KOPT-K1 (cell line): ENCODE results near the gene COL23A1.

Experiments used
- H3K27ac ChIP-seq: fragments of 200-600 bp; sonication (generic); 2 replicates; pipeline ENCODE4 v1.5.1; 2016; ENCODE audit warnings: antibody characterized with exemption, mild to moderate bottlenecking, low read depth, low read length; ENCODE audit not compliant: poor library complexity, severe bottlenecking
- H3K36me3 ChIP-seq: fragments of 200-600 bp; sonication (generic); 2 replicates; pipeline ENCODE4 v1.5.1; 2017; ENCODE audit warnings: antibody characterized with exemption, mild to moderate bottlenecking, low read length, moderate library complexity; ENCODE audit not compliant: insufficient read depth
- H3K9me3 ChIP-seq: fragments of 200-600 bp; sonication (generic); 2 replicates; pipeline ENCODE4 v1.5.1; 2017; ENCODE audit warnings: antibody characterized with exemption, low read length, mild to moderate bottlenecking; ENCODE audit not compliant: insufficient read depth, poor library complexity, severe bottlenecking

COL23A1 gene

DNA sequence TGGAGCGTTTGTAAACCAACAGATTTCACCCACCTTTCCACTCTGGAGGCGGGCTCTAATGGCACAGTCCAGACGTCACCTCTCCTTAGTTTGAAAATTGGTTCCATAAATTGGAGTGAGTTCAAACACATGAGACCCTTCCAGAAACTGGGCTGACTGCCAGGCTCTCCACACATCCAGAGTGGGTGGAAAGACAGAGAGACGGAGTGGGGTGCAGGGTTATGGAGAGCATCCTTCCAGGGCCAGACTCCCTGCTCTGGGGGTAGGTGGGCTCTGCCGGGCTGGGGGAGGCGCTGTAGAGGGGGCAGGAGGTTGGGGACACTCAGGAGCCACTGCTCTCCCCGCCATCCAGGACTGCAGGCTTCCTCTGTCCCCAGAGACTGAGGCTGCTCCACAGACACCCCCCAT is 252.9 kb downstream of the COL23A1 start:
- Histone ChIP-seq H3K9me3 (no peaks in the 10 kb centered on the region), H3K27ac (no peak overlapping the region), H3K36me3 (no peaks in the 10 kb centered on the region)

DNA sequence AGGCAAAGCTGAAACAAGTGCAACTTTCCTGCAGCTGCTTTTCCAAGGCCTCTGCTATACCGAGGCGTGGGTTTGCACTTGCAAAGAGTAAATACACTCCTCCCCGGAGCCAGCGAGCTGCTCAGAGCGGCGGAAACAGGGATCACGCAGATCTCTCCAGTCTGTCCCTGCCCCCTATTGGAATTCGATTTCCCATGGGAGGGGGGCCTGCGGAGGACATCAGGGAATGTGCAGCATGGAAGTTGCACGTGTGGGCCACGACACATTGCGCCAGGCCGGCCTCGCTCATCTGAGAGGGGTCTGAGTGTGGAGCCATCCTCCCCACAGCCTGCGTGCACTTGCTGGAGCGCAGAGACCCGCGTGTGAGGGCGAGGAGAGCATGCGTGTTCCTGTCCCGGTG is 253.3 kb downstream of the COL23A1 start:
- no peak overlapping the region for H3K27ac ChIP-seq

DNA sequence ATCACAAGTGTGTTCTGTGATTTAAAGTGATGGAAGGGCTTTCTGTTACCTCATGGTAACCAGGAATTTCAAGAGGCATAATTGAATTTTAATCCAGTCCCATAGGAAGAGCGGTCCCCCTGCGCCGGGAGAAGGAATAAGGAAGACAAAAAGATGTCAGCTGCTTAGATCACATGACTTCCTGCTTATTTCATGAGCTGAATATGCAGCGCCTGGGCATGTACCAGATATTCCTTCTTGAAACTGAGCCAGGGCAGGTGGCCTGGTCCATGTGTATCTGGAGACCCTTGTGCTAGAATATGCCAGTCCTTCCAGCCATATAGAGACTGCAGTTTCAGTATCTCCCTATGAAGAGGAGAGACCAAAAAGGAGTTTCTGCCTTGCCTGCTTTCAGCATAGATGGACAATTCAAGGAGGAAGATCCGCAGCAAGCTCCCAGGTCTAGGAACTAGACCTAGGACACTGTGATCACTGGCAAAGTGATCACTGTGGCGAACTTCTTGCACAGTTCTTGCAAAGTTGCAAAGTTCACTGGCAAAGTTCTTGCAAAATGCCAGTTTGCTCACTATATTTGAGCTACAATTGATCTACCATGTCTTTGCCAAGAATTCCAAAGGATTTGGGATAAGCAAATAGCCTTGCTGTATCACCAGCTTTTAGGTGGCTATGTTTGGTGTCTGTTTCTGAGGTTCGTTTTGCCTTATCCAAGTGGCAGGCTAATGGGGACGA is 254.7 kb downstream of the COL23A1 start:
- H3K27ac ChIP-seq = no peak overlapping the region
- no peaks in the 10 kb centered on the region for H3K36me3 ChIP-seq
- no peaks in the 10 kb centered on the region for H3K9me3 ChIP-seq

More for the DNA sequence above, 253.3 kb downstream of the COL23A1 start:
- Histone ChIP-seq H3K9me3 (no peaks in the 10 kb centered on the region), H3K36me3 (no peaks in the 10 kb centered on the region)

DNA sequence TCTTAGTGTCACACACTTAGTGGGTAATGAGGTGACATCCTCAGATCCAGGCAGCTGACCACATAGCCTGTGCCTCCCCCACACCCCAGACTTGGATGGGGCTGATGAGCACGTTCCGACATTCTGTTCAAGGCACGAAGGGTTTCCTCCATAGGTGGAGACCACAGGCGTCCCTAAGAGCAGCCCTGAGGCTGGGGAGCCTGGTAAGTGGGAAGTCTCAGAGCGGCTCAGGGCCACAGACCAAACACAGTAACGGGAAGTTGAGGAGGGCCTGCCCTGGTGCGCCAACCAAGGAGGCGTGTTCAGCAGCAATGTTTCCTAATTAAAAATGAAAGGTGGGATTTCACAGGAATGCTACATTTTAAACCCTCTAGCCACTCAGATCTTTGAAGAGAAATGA is 255.3 kb downstream of the COL23A1 start:
- H3K36me3 ChIP-seq = no peaks in the 10 kb centered on the region
- no peak overlapping the region for H3K27ac ChIP-seq
- H3K9me3 ChIP-seq = no peaks in the 10 kb centered on the region

DNA sequence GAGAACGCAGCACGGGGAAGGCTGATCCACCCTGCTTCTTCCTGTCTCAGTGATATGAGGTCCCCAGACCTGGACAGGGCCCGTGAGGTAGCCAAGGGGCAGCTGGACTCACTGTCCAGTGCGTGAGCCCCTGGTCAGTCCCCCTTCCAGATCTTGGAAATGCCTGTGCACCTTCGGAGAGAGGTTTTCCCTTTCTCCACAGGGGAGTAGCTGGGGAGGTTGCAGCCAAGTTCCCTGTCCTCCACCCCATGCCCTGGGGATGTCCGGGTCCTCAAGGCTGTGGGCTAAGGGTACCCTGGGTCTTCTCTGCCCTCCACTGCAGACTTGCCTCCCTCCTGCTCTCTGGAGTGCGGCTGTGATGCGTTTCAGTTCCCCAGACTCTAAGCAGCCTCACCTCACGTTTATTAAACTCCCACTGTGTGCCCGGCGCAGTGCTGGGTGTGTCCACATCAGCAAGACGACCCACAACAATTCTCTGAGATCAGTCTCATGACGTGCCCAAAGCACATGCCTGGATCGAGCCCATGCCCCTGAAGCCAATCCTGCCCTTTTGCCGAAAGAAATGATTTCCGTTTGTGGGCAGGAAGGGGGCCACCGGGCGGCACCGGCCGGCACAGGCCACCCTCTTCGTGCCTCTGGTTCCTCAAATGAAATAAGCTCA is 256.2 kb downstream of the COL23A1 start:
- no peak overlapping the region for H3K27ac ChIP-seq
- H3K36me3 ChIP-seq = no peaks in the 10 kb centered on the region
- H3K9me3 ChIP-seq = no peaks in the 10 kb centered on the region

DNA sequence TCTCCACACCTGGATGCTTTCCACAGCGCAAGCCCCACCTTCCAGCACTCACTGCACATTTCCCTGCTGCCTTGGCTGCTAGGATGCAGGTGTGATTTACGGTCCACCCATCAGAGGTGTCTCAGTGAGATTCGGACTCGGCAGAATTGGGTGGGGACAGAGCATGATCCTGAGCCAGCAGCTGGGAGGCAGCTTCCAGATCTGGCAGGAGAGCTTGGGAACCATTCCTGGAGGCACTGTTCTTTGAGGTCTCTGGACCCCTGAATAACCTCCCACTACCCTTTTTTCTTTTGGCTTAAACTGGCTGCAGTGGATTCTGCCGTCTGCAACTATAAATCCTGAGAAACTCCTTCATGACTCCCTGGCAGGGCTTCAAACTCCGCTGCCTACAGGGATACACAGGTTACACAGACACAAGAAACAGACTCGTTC is 258.0 kb downstream of the COL23A1 start:
- Histone ChIP-seq H3K27ac (no peak overlapping the region), H3K36me3 (no peaks in the 10 kb centered on the region), H3K9me3 (no peaks in the 10 kb centered on the region)

DNA sequence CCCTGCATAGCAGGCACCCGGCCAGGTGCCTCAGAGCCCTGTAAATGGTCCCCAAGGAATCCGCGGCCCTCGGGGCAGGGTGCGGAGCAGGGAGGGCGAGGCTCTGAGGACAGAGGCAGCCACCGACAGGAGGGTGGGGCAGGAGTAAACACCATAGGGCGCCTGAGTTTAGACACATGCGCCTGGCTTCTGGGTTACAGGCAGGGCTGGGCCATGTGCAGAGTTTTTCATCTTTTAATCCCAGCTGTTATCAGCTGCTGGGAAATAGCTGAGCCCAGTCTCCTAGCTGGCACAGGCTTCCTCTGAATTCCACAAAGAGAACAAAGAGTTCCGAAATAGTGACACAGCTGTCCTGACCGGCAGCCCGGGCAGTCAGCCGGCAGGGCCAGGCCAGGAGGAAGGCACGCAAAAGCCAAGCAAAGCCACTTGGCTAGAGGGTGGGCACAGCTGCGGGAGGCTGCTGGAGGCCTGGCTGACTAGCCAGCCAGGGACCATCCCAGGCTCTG is 258.6 kb downstream of the COL23A1 start:
- Histone ChIP-seq H3K36me3 (no peaks in the 10 kb centered on the region), H3K9me3 (no peaks in the 10 kb centered on the region), H3K27ac (no peak overlapping the region)

DNA sequence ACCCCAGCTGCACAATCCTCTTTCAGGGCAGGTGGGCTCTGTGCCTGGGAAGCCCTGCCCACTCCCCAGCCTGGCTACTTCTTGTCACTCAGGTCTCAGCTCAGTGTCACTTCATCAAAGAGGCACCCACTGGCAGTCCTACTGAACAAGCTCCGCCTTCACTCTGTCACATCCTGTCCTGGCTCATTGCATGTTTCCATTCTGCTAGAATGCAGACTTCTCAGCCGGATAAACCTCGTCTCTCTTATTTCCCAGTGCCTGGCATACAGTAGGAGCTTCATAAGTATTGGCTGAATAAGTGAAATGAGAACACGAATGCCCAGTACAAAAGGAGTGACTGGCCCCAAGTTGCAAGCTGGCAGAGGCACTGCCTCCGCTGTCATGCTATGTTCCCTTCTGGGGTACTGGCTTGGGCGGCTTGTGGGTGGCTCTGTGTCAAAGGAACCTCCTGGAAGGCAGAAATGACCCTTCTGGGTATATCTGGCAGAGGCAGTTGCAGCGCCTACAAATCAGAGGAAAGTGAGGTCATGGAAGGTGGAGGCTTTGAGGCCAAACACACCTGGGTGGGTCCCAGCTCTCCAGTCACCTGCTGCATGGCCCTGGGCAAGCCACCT is 259.3 kb downstream of the COL23A1 start:
- Histone ChIP-seq H3K9me3 (no peaks in the 10 kb centered on the region), H3K36me3 (no peaks in the 10 kb centered on the region), H3K27ac (no peak overlapping the region)

DNA sequence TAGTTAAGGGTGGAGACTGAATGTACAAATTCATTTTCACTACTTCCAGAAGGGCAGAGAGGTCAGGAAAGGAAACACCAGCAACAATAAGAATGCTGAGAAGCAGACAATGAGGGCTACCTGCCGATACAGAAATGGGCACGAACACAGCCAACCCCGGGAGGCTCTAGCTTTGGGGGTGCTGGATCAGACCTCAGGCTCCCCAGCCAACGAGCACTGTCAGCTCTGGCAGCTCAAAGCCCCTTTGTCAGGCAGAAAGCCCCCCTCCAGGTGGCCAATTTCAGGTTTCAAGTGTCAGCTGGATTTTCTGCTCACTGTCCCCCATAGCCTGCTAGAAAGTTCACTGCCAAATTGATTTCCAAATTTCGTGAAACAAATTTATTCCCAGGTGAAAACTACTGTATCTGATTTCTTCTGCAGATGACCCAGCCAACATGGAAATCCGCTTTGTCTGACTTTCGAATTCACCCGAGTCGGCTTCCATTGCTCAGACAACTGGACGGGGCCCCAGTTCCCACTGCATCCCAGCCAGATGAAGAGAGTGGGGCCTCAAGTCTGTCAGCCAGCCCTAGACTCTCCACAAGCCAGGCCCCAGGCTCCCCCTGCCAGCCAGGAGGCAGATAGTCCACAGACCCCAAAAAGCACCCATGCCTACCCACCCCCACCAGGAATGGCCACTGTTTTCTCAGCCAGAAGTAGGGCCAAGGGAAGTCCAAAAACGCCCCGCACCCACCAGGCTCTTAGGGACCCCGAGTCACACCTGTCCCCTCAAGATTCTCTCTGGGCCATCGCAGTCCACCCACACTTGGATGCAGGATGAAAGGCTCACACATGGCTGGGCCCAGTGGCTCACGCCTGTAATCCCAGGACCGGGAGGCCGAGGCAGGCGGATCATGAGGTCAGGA is 261.1 kb downstream of the COL23A1 start:
- H3K9me3 ChIP-seq = no peaks in the 10 kb centered on the region
- H3K36me3 ChIP-seq = no peaks in the 10 kb centered on the region
- no peak overlapping the region for H3K27ac ChIP-seq

DNA sequence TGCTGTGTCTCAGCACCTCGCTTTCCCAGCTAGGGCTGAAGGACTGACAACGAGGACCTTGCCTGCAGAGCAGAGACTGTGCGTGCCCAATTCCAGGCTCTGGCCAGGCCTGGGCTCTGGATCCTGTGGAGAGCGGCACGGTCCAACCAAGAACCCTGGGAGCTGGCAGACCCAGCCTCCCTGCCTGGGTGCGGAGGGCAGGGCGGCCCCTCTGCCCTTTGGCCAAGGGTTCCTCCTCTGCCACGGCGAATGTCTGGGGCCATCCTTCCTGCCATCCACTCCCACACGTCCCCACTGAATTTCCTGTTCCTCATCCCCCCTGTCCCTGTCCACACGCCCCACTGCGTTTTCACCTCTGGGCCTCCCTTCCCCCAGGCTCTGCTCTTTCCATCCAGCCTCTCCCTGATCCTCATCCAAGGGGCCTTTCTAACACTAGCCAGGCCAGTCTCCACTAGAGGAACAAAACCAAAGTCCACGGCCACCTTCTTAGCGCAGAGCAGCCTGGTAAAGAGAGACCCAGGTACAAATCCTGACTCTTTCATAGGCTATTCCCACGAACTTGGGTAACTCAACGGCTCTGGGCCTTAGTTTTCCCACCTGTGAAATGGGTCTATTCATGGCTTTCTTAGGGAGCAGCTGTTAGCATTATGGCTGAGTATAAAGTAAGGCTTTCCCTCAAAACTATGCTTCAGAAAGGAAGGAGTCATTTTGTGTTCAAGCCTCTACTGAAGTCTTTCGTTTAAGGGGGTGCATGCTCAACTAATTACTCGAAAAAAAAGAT is 262.1 kb downstream of the COL23A1 start:
- no peaks in the 10 kb centered on the region for H3K9me3 ChIP-seq
- no peaks in the 10 kb centered on the region for H3K36me3 ChIP-seq
- H3K27ac ChIP-seq = no peak overlapping the region

DNA sequence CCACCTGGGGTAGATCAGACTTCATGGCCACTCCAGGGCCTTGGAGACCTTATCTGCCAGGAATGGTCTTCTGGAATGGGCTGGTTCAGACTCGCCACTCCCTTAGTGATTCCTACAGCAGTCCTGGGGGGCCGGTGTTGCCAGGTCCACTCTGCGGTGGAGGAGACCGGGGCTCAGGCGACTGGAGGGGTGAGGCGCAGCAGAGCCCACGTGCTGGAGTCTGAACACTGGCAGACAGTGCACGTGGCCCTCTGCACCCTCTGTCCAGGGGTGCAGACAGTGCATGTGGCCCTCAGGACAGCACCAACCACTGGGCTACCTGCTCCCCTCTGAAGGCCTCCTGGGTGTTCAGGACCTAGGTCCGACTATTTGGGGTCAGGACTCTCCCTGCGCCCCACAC is 262.7 kb downstream of the COL23A1 start:
- Histone ChIP-seq H3K27ac (no peak overlapping the region), H3K9me3 (no peaks in the 10 kb centered on the region), H3K36me3 (no peaks in the 10 kb centered on the region)

DNA sequence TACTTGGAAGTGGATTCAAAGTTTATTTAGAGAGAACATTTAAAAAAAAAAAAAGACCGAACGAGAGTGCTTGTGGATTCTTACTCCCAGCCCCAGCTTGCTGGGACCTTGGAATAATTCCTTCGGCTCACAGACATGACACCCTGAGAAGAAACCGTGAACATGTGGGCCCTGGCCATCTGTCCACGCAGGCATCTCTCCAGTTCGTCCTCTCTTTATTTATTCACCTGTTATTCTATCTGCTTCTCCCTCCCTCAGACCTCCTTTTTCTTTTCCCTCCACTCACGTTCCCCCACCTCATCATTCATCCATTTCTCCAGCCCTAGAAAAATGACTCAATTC is 263.8 kb downstream of the COL23A1 start:
- Histone ChIP-seq H3K27ac (no peak overlapping the region), H3K9me3 (no peaks in the 10 kb centered on the region), H3K36me3 (no peaks in the 10 kb centered on the region)

DNA sequence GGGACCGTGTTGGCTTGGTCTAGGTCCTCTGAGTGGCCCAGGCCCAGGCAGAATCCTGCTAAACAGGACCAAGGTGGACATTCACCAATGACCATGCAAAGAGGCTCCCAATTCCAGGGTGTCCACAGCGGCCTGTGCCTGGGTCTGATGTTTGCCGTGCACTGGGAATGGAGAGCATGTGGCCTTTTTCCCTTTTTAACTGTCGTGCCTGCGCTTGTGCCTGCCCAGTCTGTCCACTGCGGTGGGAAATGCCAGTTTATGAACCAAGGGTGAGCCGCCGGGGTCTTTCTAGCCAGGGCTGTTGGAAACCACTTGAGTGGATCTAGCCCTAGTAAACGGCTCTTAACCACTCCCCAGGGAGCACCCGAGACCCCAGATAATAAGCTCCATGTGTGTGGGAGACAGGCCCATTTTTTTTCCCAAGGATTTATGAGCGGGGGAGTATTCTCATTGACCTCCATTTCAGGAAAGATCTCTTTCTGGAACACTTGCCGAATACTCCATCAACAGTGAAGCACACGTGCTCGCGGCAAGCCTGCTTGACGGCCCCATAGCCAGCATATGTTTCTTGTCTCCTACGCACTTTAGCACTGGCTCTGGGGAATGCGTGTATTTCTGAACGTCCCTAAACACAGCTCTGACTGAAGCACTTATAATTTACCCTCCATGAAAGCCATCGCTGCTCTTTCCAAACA is 264.4 kb downstream of the COL23A1 start:
- Histone ChIP-seq H3K27ac (no peak overlapping the region), H3K9me3 (no peaks in the 10 kb centered on the region), H3K36me3 (no peaks in the 10 kb centered on the region)

DNA sequence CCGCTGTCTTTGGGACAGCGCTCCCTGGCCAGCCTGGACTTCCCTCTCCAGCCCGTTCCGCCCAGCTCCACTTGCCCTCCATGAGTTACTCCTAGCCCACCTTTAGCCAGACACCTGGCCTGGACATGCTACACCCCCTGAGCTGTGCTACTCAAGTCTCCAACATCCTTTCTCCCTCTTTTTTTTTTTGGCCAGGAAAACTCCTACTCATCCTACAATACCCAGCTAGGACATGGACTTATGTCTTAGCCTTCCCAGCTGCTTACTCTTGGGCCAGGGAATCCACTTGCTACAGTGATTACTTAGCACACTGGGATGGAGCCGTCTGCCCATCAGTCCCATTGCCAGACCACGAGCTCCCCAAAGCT is 264.9 kb downstream of the COL23A1 start:
- H3K9me3 ChIP-seq = no peaks in the 10 kb centered on the region
- no peak overlapping the region for H3K27ac ChIP-seq
- H3K36me3 ChIP-seq = no peaks in the 10 kb centered on the region
